B cell (primary cell): ENCODE results near the gene IFNA1. TPM values are rescaled to one million over a fixed set of nuclear protein-coding genes. Genes with fewer than 3 reads are reported as not detected.

Experiments used
- ATAC-seq: fragments of 200-7000 bp; cut with Tn5 transposase; one replicate; pipeline ENCODE4 v1.10.0; 2021; ENCODE audit warnings: low read depth, mild to moderate bottlenecking, moderate number of reproducible peaks, moderate library complexity
- CTCF ChIA-PET: fragments of 350-600 bp; sonication (Branson Sonifier 250); formaldehyde crosslinking; loops from one replicate; lab custom pipeline; 2021; ENCODE audit warnings: antibody characterized with exemption, inconsistent platforms; lab: Charles Lee
- POLR2A ChIA-PET: fragments of 350-600 bp; sonication (Branson Sonifier 250); formaldehyde crosslinking; loops from one replicate; lab custom pipeline; 2021; ENCODE audit warnings: antibody characterized with exemption; lab: Charles Lee
- DNase-seq: peaks from one replicate; pipeline ENCODE4 v3.0.0; 2013
- H2AFZ ChIP-seq: 2 replicates; pipeline ENCODE4 v1.6.1; 2012; ENCODE audit warnings: mild to moderate bottlenecking, low read depth, low read length; ENCODE audit not compliant: insufficient read depth, poor library complexity, severe bottlenecking
- H3K27ac ChIP-seq, 2 donors: 1 replicate in 1 of 2; 2 replicates in 1 of 2; pipeline ENCODE4 v1.5.1; 2012 to 2013; ENCODE audit warnings: low read length in 2 of 2, mild to moderate bottlenecking in 2 of 2, moderate library complexity in 1 of 2
- H3K27me3 ChIP-seq, 4 experiments: fragments of 200-600 bp in 1 of 4; sonication (generic) in 1 of 4; replicated peaks in 1 of 4; 1 replicate in 2 of 4; 2 replicates in 2 of 4; pipeline versions ENCODE4 v1.6.1 to v1.7.0; 2013 to 2016; ENCODE audit warnings: low read length in 3 of 4, mild to moderate bottlenecking in 2 of 4, mixed read lengths in 1 of 4, moderate library complexity in 1 of 4; ENCODE audit not compliant: insufficient read depth in 4 of 4, control insufficient read depth in 3 of 4; ENCODE audit errors: control extremely low read depth in 1 of 4
- H3K36me3 ChIP-seq, 2 experiments: replicated peaks in 1 of 2; 1 replicate in 1 of 2; 2 replicates in 1 of 2; pipeline versions ENCODE4 v1.6.1 to v1.7.1; 2013; ENCODE audit warnings: low read length in 1 of 2; ENCODE audit not compliant: insufficient read depth in 2 of 2, control insufficient read depth in 1 of 2; ENCODE audit errors: control extremely low read depth in 1 of 2, extremely low read depth in 1 of 2
- H3K4me1 ChIP-seq, 2 donors: fragments of 200-600 bp in 1 of 2; sonication (generic) in 1 of 2; 1 replicate in 1 of 2; 2 replicates in 1 of 2; pipeline versions ENCODE4 v1.5.1 to v1.6.1; 2013 to 2017; ENCODE audit warnings: low read length in 2 of 2; ENCODE audit not compliant: control insufficient read depth in 2 of 2, insufficient read depth in 2 of 2
- H3K4me2 ChIP-seq: replicated peaks from 2 replicates; pipeline ENCODE3; 2012; ENCODE audit warnings: mild to moderate bottlenecking, low read depth, low read length; ENCODE audit not compliant: poor library complexity, severe bottlenecking
- H3K4me3 ChIP-seq, 5 experiments: fragments of 200-600 bp in 1 of 5; sonication (generic) in 1 of 5; 1 replicate in 3 of 5; 2 replicates in 2 of 5; pipeline versions ENCODE4 v1.5.1 to v1.7.0; 2011 to 2016; ENCODE audit warnings: low read length in 4 of 5, mild to moderate bottlenecking in 4 of 5, low read depth in 2 of 5, control low read depth in 1 of 5, moderate library complexity in 1 of 5; ENCODE audit not compliant: insufficient read depth in 1 of 5; ENCODE audit errors: control extremely low read depth in 1 of 5, extremely low read depth in 1 of 5
- H3K79me2 ChIP-seq: fragments of 200-600 bp; sonication (generic); one replicate; pipeline ENCODE4 v1.6.0; 2016; ENCODE audit warnings: low read length; ENCODE audit not compliant: control insufficient read depth, insufficient read depth
- H3K9ac ChIP-seq: fragments of 200-600 bp; sonication (generic); 2 replicates; pipeline ENCODE4 v1.6.1; 2017; ENCODE audit warnings: mild to moderate bottlenecking, low read length, moderate library complexity
- H3K9me3 ChIP-seq, 3 donors: one replicate each; pipeline versions ENCODE4 v1.6.1 to v1.7.1; 2013; ENCODE audit warnings: low read length in 2 of 3; ENCODE audit not compliant: control insufficient read depth in 2 of 3, insufficient read depth in 1 of 3; ENCODE audit errors: control extremely low read depth in 1 of 3
- H4K20me1 ChIP-seq: 2 replicates; pipeline ENCODE4 v1.6.0; 2012; ENCODE audit warnings: mild to moderate bottlenecking, low read length; ENCODE audit not compliant: insufficient read depth, control insufficient read depth, poor library complexity, severe bottlenecking
- H3K27ac Mint-ChIP-seq: one replicate; pipeline ENCODE4 v1.8.0; 2021; ENCODE audit warnings: mixed read lengths
- H3K27me3 Mint-ChIP-seq: one replicate; pipeline ENCODE4 v1.8.0; 2021; ENCODE audit warnings: mixed read lengths
- H3K4me1 Mint-ChIP-seq: one replicate; pipeline ENCODE4 v1.8.0; 2021; ENCODE audit warnings: mixed read lengths
- H3K4me3 Mint-ChIP-seq: one replicate; pipeline ENCODE4 v1.8.0; 2021; ENCODE audit warnings: mixed read lengths
- H3K9me3 Mint-ChIP-seq: one replicate; pipeline ENCODE4 v1.8.0; 2022; ENCODE audit warnings: mixed read lengths; ENCODE audit not compliant: insufficient read depth
- EZH2 ChIP-seq: IDR thresholded peaks from 2 replicates; pipeline ENCODE4 v1.6.1; 2012; ENCODE audit warnings: borderline replicate concordance, low read depth, mild to moderate bottlenecking, moderate library complexity, low read length; ENCODE audit not compliant: insufficient read depth, poor library complexity, severe bottlenecking
- WGBS: methylation state at CpG from one replicate; pipeline ENCODE4 v1.1.5; 2013; ENCODE audit warnings: missing lambda C conversion rate; ENCODE audit not compliant: insufficient coverage; 5-methylcytosine and 5-hydroxymethylcytosine counted together
- intact Hi-C: fragments of 100-400 bp; cut with micrococcal nuclease; formaldehyde crosslinking; loops from one replicate; pipeline ENCODE4 v1.10.0; 2022
- polyA plus RNA-seq: library from polyadenylated mRNA; depleted of rRNA; stranded (reverse); fragments of >200 nt; gene quantifications from 2 replicates; pipeline ENCODE4 v1.2.3, GENCODE V29; 2012
- total RNA-seq, 2 donors: library from RNA; stranded (reverse); fragments of 120-200 nt in 1 of 2; gene quantifications; 1 replicate in 1 of 2; 2 replicates in 1 of 2; pipeline versions ENCODE4 v1.2.3 to v1.2.4, GENCODE V29; 2013 to 2022
- TF ChIP-seq, protein P1 (sequence below): fragments of 200-600 bp; IDR thresholded peaks from one replicate; pipeline ENCODE4 v1.8.0; 2022; ENCODE audit warnings: antibody characterized with exemption, mild to moderate bottlenecking

The IFNA1 gene
- total and polyA plus RNA-seq, 2 donors (not counting 1 experiment from before 2014, with no cell fraction given): not detected

DNA sequence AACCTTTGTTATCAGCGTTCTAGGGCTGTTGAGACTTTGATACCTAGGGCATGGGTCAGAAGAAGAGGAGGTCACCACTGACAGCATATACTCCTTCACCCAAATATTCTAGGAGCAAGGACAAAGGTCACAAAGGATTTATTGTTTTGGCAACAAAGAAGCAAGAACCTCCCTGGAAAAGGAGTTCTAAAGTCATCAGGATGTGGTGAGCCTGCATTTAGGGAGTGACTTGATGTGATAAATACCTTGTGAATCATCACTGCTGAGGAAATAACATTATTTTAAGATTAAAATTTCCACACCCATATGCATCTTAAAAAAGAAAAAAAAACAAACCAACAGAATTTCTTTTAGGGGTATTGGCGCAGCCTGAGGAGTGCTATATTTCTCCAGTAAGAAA, 13.9 kb downstream of the IFNA1 start:
- H2AFZ ChIP-seq: no peak overlapping the region
- H3K79me2 ChIP-seq: no peaks in the 10 kb centered on the region
- no peaks in the 10 kb centered on the region for H3K4me1 Mint-ChIP-seq
- H3K9ac ChIP-seq: no peak overlapping the region
- TF ChIP-seq, protein P1, sequence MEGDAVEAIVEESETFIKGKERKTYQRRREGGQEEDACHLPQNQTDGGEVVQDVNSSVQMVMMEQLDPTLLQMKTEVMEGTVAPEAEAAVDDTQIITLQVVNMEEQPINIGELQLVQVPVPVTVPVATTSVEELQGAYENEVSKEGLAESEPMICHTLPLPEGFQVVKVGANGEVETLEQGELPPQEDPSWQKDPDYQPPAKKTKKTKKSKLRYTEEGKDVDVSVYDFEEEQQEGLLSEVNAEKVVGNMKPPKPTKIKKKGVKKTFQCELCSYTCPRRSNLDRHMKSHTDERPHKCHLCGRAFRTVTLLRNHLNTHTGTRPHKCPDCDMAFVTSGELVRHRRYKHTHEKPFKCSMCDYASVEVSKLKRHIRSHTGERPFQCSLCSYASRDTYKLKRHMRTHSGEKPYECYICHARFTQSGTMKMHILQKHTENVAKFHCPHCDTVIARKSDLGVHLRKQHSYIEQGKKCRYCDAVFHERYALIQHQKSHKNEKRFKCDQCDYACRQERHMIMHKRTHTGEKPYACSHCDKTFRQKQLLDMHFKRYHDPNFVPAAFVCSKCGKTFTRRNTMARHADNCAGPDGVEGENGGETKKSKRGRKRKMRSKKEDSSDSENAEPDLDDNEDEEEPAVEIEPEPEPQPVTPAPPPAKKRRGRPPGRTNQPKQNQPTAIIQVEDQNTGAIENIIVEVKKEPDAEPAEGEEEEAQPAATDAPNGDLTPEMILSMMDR: no peak
- TF ChIP-seq EZH2: no peak
- H3K9me3 ChIP-seq: no peaks in the 10 kb centered on the region
- no peak overlapping the region for H3K4me3 Mint-ChIP-seq
- DNase-seq (no peak), ATAC-seq (no peak)
- peaks cover 39% of the 10 kb centered on the region for H3K27me3 Mint-ChIP-seq
- no peak overlapping the region for H3K27ac ChIP-seq
- H4K20me1 ChIP-seq: no peaks in the 10 kb centered on the region
- H3K36me3 ChIP-seq: no peaks in the 10 kb centered on the region
- WGBS: no CpG with 5 or more reads among the region's 2 CpGs
- H3K4me1 ChIP-seq: no peaks in the 10 kb centered on the region
- no peak overlapping the region for H3K27ac Mint-ChIP-seq
- H3K4me2 ChIP-seq: no peak overlapping the region
- peaks cover 0 to 9% (median 8%) of the 10 kb centered on the region in 4 experiments for H3K27me3 ChIP-seq
- POLR2A ChIA-PET: no interaction called here
- H3K9me3 Mint-ChIP-seq: no peaks in the 10 kb centered on the region
- no peak overlapping the region for H3K4me3 ChIP-seq
- CTCF ChIA-PET: interaction anchor here (1.3 to 5.3 kb wide), 7 partner anchors 21 to 204 kb away, joined by 3 to 92 read pairs (median 39); no protein-coding TSS in a partner anchor
- intact Hi-C loops: loop anchor here (1.0 to 2.0 kb wide), 2 partner anchors 128 to 135 kb away; no protein-coding TSS in a partner anchor

DNA sequence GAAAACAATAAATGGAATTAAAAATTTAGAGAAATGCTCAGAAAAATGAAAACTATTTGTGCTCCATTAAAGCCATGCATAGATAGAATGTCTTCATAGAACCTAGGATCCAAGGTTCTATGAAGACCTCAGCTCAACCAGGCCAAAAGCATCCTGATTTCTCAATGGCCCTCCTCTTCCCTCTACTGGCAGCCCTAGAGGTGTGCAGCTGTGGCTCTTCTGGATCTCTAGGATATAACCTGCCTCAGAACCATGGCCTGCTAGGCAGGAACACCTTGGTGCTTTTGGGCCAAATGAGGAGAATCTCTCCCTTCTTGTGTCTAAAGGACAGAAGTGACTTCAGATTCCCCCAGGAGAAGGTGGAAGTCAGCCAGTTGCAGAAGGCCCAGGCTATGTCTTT, 15.1 kb downstream of the IFNA1 start:
- H3K4me1 Mint-ChIP-seq: no peaks in the 10 kb centered on the region
- no peak overlapping the region for H3K4me3 Mint-ChIP-seq
- H2AFZ ChIP-seq: no peak overlapping the region
- POLR2A ChIA-PET: no interaction called here
- H3K4me3 ChIP-seq: no peak overlapping the region
- TF ChIP-seq, protein P1: peak; percentile 79
- TF ChIP-seq EZH2: no peak
- H3K27me3 Mint-ChIP-seq: peaks cover 30% of the 10 kb centered on the region
- no peaks in the 10 kb centered on the region for H3K36me3 ChIP-seq
- H3K27me3 ChIP-seq: peaks cover 0 to 9% (median 8%) of the 10 kb centered on the region in 4 experiments
- no peak overlapping the region for H3K27ac Mint-ChIP-seq
- H3K27ac ChIP-seq: no peak overlapping the region
- CTCF ChIA-PET: interaction anchor here (0.6 to 5.3 kb wide), 18 partner anchors 10 to 249 kb away, joined by 3 to 92 read pairs (median 6); partner anchors contain the start of gene KLHL9
- no peak overlapping the region for H3K9ac ChIP-seq
- no peaks in the 10 kb centered on the region for H3K9me3 Mint-ChIP-seq
- H3K4me1 ChIP-seq: no peaks in the 10 kb centered on the region
- no peaks in the 10 kb centered on the region for H3K79me2 ChIP-seq
- DNase-seq: peak; percentile 63
- intact Hi-C loops: loop anchor here (2.0 kb wide), 1 partner anchor 137 kb away; no protein-coding TSS in a partner anchor
- no peaks in the 10 kb centered on the region for H3K9me3 ChIP-seq
- H4K20me1 ChIP-seq: no peaks in the 10 kb centered on the region
- ATAC-seq: peak; percentile 67
- no peak overlapping the region for H3K4me2 ChIP-seq
